NT2/D1 (cell line): Measurements from ENCODE around the gene NHSL1.

Source experiments
- DNase-seq: peaks from one replicate; pipeline ENCODE4 v3.0.0-alpha.2; 2011; ENCODE audit warnings: low read depth, low spot score
- H3K27me3 ChIP-seq: 2 replicates; pipeline ENCODE4 v1.6.0; 2011; ENCODE audit warnings: mild to moderate bottlenecking; ENCODE audit not compliant: insufficient read length, insufficient read depth
- H3K36me3 ChIP-seq: 2 replicates; pipeline ENCODE4 v1.6.1; 2011; ENCODE audit warnings: mild to moderate bottlenecking, low read length, mixed read lengths; ENCODE audit not compliant: insufficient read depth, insufficient read length
- H3K4me1 ChIP-seq: 2 replicates; pipeline ENCODE4 v1.5.1; 2011; ENCODE audit not compliant: insufficient read depth, insufficient read length
- H3K4me3 ChIP-seq: 2 replicates; pipeline ENCODE4 v1.5.1; 2011; ENCODE audit warnings: low read depth; ENCODE audit not compliant: insufficient read length
- H3K9ac ChIP-seq: 2 replicates; pipeline ENCODE4 v1.6.0; 2011; ENCODE audit warnings: low read depth; ENCODE audit not compliant: insufficient read length
- H3K9me3 ChIP-seq: 2 replicates; pipeline ENCODE4 v1.5.1; 2011; ENCODE audit warnings: mild to moderate bottlenecking, low read length; ENCODE audit not compliant: insufficient read depth
- SUZ12 ChIP-seq: IDR thresholded peaks from 2 replicates; pipeline ENCODE4 v1.6.1; 2011; ENCODE audit not compliant: insufficient read length, insufficient read depth; ENCODE audit errors: extremely low read depth
- YY1 ChIP-seq: IDR thresholded peaks from 2 replicates; pipeline ENCODE4 v1.6.1; 2011; ENCODE audit not compliant: insufficient read length, insufficient read depth
- ZNF274 ChIP-seq: IDR thresholded peaks from 2 replicates; pipeline ENCODE4 v1.6.1; 2011; ENCODE audit warnings: mild to moderate bottlenecking, low read depth, low read length

Gene NHSL1

GRCh38 chr6:138396709-138397108 is 102.6 kb downstream of the NHSL1 start:
- Histone ChIP-seq H3K4me1 (no peaks in the 10 kb centered on the region), H3K27me3 (no peaks in the 10 kb centered on the region), H3K36me3 (no peaks in the 10 kb centered on the region), H3K9me3 (no peaks in the 10 kb centered on the region), H3K9ac (no peak overlapping the region), H3K4me3 (no peak overlapping the region)
- no peak for TF ChIP-seq YY1
- TF ChIP-seq ZNF274 = no peak
- TF ChIP-seq SUZ12 = no peak
- DNase-seq = no peak

GRCh38 chr6:138393871-138394783 is 105.2 kb downstream of the NHSL1 start:
- no peaks in the 10 kb centered on the region for H3K9me3 ChIP-seq
- H3K9ac ChIP-seq = no peak overlapping the region
- no peak for DNase-seq
- H3K4me1 ChIP-seq = no peaks in the 10 kb centered on the region
- no peak for TF ChIP-seq SUZ12
- TF ChIP-seq YY1 = no peak
- no peak for TF ChIP-seq ZNF274
- H3K27me3 ChIP-seq = no peaks in the 10 kb centered on the region
- no peak overlapping the region for H3K4me3 ChIP-seq
- H3K36me3 ChIP-seq = no peaks in the 10 kb centered on the region

GRCh38 chr6:138389551-138389950 is 109.7 kb downstream of the NHSL1 start:
- H3K9me3 ChIP-seq = no peaks in the 10 kb centered on the region
- DNase-seq = no peak
- no peak overlapping the region for H3K9ac ChIP-seq
- H3K4me3 ChIP-seq = no peak overlapping the region
- H3K27me3 ChIP-seq = no peaks in the 10 kb centered on the region
- no peaks in the 10 kb centered on the region for H3K4me1 ChIP-seq
- H3K36me3 ChIP-seq = no peaks in the 10 kb centered on the region
- TF ChIP-seq SUZ12 = no peak
- TF ChIP-seq YY1 = no peak

- H3K9me3 ChIP-seq = no peaks in the 10 kb centered on the region
- no peak for DNase-seq
These were observed 111.5 kb downstream of the NHSL1 start for GRCh38 chr6:138387577-138388368.

GRCh38 chr6:138386897-138387296 is 112.4 kb downstream of the NHSL1 start:
- Histone ChIP-seq H3K27me3 (no peaks in the 10 kb centered on the region), H3K4me3 (no peak overlapping the region), H3K9ac (no peak overlapping the region), H3K9me3 (no peaks in the 10 kb centered on the region), H3K36me3 (no peaks in the 10 kb centered on the region), H3K4me1 (no peaks in the 10 kb centered on the region)
- DNase-seq = no peak
- TF ChIP-seq SUZ12 = no peak
- no peak for TF ChIP-seq ZNF274
- TF ChIP-seq YY1 = no peak

More at GRCh38 chr6:138387577-138388368, 111.5 kb downstream of the NHSL1 start:
- no peak overlapping the region for H3K9ac ChIP-seq
- no peaks in the 10 kb centered on the region for H3K36me3 ChIP-seq
- H3K27me3 ChIP-seq = no peaks in the 10 kb centered on the region
- TF ChIP-seq YY1 (no peak), ZNF274 (no peak), SUZ12 (no peak)
- H3K4me1 ChIP-seq = no peaks in the 10 kb centered on the region
- no peak overlapping the region for H3K4me3 ChIP-seq

- no peaks in the 10 kb centered on the region for H3K9me3 ChIP-seq
- no peak overlapping the region for H3K4me3 ChIP-seq
- TF ChIP-seq YY1 (no peak), SUZ12 (no peak), ZNF274 (no peak)
- no peaks in the 10 kb centered on the region for H3K4me1 ChIP-seq
- no peaks in the 10 kb centered on the region for H3K36me3 ChIP-seq
- DNase-seq = no peak
- no peaks in the 10 kb centered on the region for H3K27me3 ChIP-seq
- no peak overlapping the region for H3K9ac ChIP-seq
These were observed 115.5 kb downstream of the NHSL1 start for GRCh38 chr6:138383776-138384175.
